Stimulated activated CD4-positive, alpha-beta T cell treated with anti-CD3 and anti-CD28 coated beads, Interleukin-15, amount 100 ng/mL, for 1 hour (primary cell): Measurements from ENCODE around the gene DDR2.

Experiments used
- DNase-seq, 2 donors: peaks; one replicate each; pipeline ENCODE4 v3.0.0-alpha.2; 2020; ENCODE audit warnings: low read depth in 1 of 2, low spot score in 1 of 2

The DDR2 gene

DNA sequence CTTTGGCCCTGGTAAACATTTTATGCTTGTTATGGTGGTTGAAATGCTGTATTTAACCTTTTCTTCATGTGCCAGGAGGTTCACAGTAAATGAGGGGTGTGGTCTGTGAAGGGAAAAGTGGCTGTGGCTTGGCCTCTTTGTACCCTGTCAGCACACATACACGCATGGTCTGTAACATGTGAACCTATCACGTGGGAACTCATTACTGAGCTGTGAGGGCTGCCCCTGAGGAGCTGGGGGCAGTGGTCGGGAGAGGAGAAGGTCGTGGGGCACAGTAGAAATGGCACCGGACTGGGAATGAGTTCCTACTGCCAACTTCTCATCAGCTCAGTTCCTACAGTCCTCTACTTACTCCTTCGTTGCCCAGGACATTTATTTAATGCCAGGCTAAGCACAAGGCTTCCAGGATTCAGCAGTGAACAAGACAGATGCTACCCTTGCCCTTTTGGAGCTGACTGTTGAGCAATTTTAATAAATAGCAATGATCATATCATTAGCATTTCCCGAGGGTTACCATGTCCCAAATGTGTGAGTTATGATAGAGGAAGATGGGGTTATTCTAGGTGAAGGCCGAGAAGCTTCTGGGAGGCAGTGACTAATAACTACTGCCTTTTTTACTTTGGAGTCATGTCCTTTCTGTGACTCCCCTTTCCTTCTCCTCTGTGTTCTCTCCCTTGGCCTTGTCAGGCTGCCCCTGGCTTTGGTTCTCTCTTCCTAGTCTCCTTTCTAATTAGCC is 38.8 kb downstream of the DDR2 start:
- DNase-seq = no peak

DNA sequence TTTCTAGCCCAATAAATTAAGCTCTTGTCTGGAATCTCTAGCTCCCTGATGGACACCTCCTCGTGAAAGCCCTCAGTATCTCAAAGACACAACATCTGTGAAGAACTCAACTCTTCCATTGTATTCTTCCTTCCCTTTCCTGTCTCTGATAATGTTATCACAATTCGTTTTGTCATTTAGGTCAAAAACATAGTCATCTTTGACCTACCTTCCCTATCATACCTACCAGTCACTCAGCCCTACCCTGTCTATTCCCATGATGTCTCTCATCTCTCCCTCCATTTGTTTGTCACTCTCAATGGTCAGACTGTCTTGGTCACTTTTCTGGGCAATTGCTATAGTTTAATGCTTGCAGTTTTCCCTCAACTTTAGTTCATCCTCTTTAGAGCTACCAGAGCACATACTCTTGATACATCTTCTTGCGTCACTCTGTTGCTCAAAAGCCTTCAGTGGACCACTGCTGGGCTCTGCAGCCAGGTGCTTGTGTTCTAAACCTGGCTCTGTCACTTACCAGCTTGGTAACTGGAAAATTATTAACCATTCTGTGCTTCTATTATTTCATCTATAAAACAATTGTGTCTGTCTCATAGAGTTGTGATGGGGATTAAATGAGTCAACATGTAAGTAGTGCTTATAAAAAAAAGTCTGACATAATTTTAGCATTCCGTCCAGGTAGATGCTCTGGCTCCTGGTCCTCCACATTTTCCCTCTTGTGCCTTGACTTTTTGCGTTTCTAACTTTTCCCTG is 39.6 kb downstream of the DDR2 start:
- DNase-seq = no peak

DNA sequence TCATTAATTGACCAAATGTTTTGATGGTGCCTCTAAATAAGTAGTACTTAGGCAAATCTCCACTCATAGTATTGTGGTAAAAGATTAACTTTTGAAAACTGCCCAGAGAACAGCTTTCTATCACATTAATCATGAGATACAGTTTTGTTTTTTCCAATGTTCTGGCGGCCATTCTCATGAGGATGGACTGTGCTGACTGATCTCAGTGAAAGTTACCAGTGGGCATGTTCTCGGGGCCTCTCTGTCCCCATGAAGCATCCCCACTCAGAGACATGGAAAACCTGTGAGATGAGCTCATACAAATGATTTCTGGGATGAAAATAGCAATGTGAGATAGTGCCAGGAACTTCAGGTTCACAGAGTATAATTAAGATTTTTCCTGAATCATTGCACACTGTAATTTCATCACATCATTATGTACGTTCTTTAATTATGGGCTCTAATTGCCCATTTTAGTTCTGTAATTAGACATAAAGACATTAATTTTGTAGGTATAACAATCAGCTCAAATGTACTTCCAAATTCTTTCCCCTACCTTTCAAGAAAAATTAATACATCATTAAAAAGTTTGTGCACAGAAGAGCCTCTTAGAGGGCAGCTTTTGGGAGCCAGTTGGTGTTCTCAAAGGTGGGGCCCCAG is 40.5 kb downstream of the DDR2 start:
- no peak for DNase-seq

DNA sequence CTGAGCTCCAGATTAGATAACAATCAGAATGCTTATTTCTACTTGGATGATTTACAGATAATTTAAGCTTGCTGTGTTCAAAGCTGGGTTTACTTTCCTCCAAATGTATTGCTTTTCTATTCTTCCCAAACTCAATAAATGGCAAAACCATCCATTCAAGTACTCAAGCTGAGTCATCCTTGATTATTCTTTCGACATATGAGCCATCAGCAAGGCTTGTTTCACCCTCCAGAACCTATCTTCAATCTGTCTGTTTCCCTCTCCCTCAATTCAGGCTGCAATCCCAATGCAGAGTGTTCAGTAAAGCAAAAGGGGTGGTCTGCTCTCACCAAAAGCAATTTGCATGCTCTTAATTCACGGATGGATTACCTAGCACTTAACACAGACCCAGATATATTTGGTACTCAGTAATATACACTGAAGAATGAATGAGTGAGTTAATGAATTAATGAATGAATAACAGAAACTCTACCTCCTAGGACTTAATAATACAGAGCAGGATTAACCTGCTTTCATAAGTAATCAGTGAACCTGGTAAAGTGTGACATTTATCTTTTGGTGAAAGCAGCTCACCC is 41.9 kb downstream of the DDR2 start:
- DNase-seq = no peak

DNA sequence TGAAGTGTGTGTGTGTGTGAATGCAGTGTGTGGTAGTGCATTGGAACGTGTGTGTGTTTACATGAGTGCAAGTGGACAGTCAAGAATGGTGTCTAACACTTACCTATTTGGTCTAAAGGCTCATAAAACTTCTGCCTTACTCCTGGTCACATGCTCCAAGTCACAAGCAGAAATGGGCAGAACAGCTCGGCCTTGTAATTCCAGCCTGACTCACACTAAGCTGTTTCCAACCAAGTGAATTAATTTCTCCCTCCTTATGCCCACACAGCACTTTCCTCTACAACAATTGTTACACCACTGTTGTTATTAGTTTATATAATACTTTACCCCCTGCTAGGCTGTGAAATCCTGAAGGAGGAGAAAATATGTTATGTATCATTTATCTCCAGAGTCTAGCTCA is 43.8 kb downstream of the DDR2 start:
- DNase-seq = no peak

DNA sequence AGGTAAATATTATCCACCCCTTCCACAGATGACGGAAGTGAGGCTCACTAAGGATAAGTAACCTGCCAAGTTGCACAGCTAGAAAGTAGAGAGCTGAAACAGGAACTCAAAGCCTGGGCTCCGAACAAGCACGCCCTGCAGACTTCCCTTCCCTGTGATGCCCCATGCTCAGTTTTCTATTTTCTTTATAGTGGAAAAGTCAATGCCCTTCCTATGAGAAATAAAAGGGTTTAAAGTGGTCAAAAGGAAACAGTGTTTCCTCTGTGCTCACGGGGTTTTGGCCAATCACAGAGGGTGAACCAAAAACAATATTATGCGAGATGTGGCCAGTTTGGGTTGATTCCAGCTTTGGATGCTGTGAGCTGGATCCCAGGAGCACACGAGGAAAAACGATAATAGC is 44.5 kb downstream of the DDR2 start:
- no peak for DNase-seq

DNA sequence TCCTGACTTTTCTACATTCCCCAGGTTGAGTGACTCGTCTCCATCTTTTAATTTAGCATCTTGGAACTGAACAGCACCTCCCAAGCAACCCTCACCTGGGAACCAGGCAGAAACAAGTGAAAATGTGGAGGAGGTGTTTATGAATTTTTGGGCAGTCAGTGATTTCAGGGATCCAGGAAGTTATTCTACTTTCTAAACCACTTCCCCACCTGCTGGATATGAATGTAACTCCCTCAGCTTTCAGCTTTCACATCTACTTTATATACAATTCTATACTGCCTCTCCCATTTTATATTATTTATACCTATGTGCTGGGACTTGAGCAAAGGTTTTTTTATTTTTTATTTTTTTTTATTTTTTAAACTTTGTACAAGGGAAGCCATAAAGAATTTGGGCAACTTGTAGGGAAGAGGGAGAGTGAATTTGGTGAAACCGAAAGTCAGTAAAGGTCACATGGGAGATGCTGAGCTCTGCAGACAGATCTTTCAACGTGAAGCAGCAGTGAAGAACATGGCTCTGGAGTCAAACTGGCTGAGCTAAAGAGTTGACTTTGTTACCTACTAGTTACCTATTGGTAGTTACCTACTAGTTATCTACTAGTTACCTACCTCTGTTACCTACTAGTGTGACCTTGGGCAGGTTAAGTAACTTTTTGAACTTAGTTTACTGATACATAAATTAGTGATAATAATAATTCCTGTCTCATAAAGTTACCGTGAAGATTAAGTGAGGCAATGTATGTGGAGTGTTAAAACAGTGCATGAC is 45.5 kb downstream of the DDR2 start:
- DNase-seq = no peak

DNA sequence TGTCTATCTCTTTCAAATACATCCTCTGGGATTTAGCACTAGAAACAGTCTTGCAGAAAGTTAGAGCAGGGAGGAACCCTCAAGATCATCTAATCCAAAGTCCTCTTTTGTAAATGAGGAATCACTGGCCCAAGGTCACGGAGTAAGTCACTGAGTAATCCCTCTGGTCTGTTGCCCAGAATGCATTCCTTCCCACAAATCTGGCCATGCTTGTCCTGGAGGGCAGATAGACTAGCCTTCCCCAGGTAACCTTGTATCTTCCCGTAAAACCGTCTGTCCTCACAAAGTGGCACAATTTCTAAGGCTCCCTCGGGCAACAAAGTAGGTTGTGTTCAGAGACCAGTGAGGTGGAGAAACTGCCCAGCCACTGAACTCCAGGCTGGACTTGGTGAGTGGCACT is 46.2 kb downstream of the DDR2 start:
- no peak for DNase-seq

DNA sequence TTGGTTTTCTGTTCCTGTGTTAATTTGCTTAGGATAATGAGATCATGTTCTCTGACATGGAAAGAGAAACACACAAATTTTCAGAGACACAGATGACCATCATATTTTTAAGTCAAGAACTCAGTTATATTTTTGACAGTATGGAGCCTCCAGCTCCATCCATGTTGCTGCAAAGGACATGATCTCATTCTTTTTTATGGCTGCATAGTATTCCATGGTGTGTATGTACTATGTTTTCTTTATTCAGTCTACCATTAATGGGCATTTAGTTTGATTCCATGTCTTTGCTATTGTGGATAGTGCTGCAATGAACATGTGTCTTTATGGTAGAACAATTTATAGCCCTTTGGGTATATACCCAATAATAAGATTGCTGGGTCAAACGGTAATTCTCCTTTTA is 47.0 kb downstream of the DDR2 start:
- no peak for DNase-seq

DNA sequence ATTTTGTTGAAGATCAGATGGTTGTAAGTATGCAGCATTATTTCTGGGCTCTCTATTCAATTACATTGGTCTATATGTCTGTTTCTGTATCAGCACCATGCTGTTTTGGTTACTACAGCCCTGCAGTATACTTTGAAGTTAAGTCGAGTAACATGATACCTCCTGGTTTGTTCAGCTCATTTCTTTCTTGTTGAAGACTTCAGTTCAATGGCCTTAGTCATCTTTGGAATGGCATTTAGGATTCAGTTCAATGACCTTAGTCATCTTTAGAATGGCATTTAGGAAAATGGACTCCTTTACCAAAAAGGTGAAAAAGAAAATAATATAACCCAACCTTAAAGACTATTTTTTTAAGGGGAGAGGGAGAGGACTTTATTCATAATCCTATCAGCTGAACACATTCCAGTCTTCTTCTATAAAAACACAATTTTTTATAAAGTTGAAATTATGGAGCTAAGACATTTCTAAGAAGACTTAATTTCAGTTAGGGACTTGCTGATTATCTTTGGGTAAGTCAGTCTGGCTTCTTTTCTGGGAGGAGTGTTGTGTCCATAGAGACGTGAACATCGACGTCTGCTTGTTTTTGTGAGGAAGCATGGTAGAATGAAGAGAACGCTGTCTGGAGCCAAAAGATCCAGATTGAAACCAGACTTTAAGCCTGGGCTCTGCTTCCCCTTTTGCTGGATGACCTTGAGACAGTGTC is 48.3 kb downstream of the DDR2 start:
- DNase-seq = no peak

DNA sequence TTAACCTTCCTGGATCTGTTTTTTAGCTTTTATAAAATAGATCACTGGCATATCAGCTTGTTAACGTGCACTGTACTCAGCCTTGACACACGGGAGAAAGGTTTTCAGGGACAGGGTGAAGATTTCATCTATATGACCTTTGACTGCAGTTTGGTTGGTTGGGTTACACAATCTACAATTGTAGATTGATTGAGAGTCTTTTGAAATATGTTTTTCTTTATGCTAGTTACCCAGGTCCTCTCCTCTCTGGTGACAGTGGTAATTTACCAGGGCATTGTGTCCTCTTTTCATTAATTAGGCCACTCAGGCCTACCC is 48.8 kb downstream of the DDR2 start:
- DNase-seq = no peak

DNA sequence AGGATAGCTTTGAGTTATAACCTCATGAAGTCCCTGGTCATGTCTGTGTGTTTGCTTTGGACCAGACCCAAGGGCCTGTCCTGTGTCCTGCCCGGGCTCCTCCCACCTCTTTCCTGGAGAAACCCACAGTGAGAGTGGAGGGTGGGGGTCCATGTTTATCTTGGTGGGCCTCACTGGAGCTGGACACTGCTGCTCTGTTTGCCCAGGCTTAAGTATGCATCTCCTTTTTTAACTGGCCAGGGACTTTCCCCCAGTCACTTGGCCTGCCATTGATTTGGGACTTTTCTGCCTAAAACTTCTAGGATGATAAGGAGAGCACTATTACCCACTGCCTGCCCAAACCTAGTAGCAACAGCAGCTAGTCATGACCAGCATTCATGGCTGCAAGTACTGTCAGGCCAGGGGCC is 49.8 kb downstream of the DDR2 start:
- DNase-seq = no peak

DNA sequence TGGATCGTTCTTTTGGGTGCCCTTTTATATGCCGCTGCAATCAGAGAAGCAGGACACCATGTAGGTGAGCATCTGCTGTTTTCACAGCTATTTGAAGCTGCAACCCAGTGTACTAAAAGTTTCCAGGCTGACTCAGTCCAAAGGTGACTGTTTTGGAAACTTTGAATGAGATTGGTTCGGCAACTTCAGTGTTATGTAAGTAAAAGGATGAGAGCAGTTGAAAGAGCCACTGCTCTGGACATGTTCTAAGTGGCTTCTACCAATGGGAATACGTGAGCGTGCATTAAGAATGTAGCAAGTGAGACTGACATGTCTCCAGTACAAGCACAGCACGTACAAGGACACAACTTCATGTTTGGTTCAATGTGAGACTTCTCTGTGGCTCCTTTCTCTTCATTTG is 55.6 kb downstream of the DDR2 start:
- DNase-seq = no peak

DNA sequence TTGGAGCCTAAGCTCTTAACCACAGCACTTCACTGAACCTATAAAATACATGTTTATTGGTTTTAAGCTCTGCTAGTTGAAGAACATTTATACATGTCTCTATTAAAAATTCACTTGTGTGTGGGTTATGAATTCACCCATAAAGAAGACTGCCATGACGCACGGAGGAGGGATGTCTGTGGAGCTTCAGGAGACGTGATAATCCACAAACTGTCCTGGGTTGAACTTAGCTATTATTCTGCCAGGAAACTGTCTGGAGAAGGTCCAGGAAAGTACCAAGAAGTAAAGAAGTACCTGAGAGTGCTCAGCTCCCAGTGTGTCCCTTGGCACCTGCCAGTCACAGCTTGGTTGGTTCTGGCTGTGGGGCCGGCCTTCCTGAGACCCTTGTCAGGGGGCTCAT is 56.3 kb downstream of the DDR2 start:
- no peak for DNase-seq

DNA sequence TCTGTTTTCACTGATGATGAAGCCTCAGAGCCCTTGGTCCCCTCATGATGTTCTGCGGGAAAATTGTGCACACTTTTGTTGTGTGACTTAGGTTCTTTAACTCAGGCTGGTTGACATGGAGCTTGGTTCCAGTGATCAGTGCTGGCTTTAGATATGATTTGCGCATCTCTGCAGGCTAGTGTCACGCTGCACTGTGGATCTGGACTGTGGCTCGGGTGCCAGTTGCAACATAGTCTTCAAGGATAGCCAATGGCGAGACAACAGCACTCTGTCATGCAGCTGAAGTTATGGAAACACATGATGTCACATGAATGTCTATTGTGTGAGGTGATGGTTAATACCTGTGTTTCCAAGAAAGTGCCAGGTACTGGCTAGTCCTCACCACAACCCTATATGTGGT is 56.7 kb downstream of the DDR2 start:
- DNase-seq = no peak

DNA sequence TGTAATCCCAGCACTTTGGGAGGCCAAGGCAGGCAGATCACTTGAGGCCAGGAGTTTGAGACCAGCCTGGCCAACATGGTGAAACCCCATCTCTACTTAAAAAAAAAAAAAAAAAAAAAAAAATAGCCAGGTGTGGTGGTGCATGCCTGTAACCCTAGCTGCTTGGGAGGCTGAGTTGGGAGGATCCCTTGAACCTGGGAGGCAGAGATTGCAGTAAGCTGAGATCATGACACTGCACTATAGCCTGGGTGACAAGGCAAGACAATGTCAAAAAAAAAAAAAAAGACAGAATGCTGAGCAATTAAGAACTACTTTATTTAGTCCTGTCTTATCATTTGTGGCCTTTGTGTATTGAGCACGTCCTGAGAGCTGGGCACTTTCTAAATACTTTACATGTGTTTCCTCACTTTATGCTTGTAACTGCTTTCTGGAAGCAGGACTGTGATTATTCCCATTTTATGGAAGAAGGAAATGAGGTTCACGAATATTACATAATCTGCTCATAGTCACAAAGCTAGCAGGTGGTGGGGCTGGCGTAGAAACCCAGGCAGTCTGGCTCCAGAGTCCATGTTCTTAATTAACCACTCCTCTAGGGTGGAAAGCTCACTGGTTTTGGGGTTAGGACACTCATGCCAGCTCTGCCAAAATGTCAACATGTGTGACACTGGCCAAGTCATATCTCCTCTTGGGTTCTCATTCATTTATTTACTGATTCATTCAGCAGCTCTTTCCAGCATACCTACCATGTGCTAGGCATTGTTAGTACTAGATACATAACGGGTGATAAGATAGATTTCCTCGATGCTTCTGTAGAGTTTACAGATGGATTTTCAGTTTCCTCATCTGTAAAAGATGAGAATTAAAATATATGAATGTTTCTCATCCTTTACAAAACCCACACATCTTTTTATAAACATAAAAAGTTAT is 57.7 kb downstream of the DDR2 start:
- no peak for DNase-seq

DNA sequence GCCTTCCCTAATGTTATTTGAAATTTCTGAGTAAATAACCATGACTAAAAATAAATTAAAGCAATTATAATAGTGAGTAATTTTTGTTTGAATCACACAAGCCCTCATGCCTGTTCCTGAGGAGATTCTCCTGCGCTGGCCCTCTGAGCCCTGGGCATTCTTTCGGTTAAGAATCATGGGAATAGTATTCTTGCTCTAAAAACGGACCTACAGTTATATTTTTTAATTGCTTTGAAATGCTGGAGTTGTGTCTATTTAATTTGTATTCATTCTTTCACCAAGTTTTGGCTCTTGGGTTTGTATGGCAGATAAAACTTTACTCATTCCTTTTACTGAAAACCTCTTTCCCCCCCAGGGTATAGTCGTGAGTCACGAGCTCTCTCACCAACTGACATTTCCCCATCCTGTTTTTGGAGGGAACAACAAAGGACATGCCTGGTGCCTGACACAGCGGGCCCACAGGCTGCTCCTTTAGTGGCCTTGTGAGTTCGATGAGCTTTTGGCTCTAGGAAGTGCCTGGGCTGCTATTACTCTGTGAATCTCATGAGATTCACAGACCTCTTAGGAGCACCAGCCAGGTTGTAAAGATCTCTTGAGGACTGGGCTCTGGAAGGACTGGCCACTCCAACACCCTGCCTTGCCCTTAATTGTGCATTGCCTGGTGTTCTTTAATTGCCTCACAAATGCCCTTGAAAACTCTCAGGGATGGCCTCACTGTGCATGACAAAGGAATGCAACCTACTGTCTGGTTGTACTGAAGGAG is 58.6 kb downstream of the DDR2 start:
- DNase-seq = no peak

DNA sequence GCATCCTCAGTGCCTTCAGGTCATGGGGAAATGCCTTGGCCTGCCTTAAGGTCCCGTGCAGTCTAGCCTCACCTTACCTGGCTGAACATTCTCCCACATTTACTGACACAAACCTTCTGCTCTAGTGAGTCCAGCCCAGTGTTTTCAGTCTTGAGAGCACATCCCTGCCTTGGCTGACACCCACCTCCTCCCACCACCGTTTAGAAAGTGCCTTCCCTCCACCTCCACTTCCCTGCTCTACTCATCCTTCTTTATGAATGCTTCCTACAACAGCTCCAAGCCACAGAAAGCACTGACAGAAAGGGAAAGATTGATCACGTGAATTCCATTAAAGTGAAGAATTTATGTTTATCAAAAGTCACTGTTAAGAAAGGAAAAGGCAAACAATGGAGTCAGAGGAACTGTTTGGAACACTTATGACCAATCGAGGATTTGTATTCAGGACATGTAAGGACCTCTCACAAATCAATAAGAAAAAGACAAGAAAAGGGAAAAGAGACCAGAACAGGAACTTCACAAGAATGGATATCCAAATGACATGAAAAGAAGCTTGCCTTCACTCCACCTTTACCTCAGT is 59.8 kb downstream of the DDR2 start:
- no peak for DNase-seq

DNA sequence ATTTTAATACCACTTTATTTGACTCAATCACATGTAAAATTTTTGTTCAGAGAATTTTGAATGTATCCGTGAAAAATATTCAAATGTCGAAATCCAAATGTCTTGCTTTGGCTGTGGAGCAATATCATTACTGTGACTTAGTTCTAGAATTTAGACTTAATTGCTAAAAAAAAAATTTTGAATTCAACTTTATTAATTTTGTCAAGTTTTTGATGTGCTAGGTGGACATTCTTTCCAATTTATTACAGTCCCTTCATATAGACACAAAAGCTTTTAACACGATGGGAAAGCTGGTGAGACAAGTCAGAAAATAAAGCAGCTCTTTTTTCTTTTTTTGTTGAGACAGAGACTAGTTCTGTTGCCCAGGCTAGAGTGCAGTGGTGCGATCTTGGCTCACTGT is 62.6 kb downstream of the DDR2 start:
- no peak for DNase-seq
